Stimulated activated CD4-positive, alpha-beta T cell treated with anti-CD3 and anti-CD28 coated beads, Interleukin-15, amount 100 ng/mL, for 48 hours (primary cell): Measurements from ENCODE around the gene OR10G8.

Experiments
- DNase-seq, 2 donors: peaks; one replicate each; pipeline ENCODE4 v3.0.0-alpha.2; 2020; ENCODE audit warnings: low read depth in 2 of 2

OR10G8 gene

GRCh38 chr11:124077266-124077665, 50.7 kb downstream of the OR10G8 start:
- no peak for DNase-seq

GRCh38 chr11:124078591-124078990, 52.0 kb downstream of the OR10G8 start:
- no peak for DNase-seq

- DNase-seq = no peak
Observed at GRCh38 chr11:124079631-124080326, 53.2 kb downstream of the OR10G8 start.
